ENCODE measurements around the gene LONP2. TPM values are rescaled to one million over a fixed set of nuclear protein-coding genes. Genes with fewer than 3 reads are reported as not detected.
"Not testable (repeated sequence)": the region's sequence is repeated elsewhere in the genome, so short reads cannot be mapped to it uniquely, and the experiment has no call there.

The LONP2 gene
- polyA plus RNA-seq, 4 donors, result 18.1 to 48.3 (median 27.4) TPM

DNA sequence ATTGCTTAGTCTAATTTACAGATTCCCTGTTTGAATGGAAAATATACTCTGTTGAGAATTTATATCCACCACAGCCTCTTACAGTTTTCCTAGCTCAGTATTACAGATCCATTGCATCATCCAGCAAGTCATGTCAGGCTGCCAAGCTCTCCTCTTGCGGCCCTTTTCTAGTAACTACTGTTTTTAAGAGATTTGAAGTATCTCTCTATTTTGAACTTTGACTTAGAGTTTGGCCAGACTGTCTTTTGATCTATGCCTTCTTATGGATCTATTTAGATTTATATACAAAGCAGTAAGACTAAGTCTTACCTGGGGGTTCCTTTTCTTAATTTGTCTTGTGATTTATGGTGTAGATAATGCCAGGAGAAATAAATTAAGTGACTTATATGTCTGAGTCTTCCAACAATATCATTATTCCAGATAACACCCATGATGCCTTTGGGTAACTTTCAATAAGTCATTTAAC, 56.3 kb downstream of the LONP2 start:
- Histone ChIP-seq H3K9me3 (ENCODE audit: control insufficient read depth in 2 of 2, insufficient read depth in 1 of 2, low read depth in 1 of 2, low read length in 1 of 2) (no peaks in the 10 kb centered on the region), H3K27me3 (ENCODE audit: control insufficient read depth in 3 of 3, insufficient read depth in 3 of 3, low read length in 3 of 3) (no peaks in the 10 kb centered on the region), H3K4me3 (ENCODE audit: low read depth in 1 of 3, low read length in 3 of 3) (no peak overlapping the region), H3K27ac (ENCODE audit: low read depth in 1 of 3, low read length in 2 of 3) (no peak overlapping the region), H3K36me3 (ENCODE audit: control insufficient read depth in 3 of 3, insufficient read depth in 2 of 3, low read depth in 1 of 3, low read length in 3 of 3) (peaks cover 3 to 42% (median 25%) of the 10 kb centered on the region in 3 donors), H3K4me1 (ENCODE audit: control insufficient read depth in 3 of 3, insufficient read depth in 2 of 3, low read depth in 1 of 3, low read length in 2 of 3) (no peaks in the 10 kb centered on the region)
- DNase-seq, result no peak
- WGBS, 3 donors, result 67 to 93% (median 78%) methylated on average over 1 of the region's 1 CpG
- FAIRE-seq, result no peak

- FAIRE-seq (no peak), DNase-seq (no peak)
- Histone ChIP-seq H3K9me3 (ENCODE audit: control insufficient read depth in 2 of 2, insufficient read depth in 1 of 2, low read depth in 1 of 2, low read length in 1 of 2) (peaks cover 0 to 24% of the 10 kb centered on the region in 2 donors), H3K4me1 (ENCODE audit: control insufficient read depth in 3 of 3, insufficient read depth in 2 of 3, low read depth in 1 of 3, low read length in 2 of 3) (no peaks in the 10 kb centered on the region), H3K27ac (ENCODE audit: low read depth in 1 of 3, low read length in 2 of 3) (no peak overlapping the region), H3K27me3 (ENCODE audit: control insufficient read depth in 3 of 3, insufficient read depth in 3 of 3, low read length in 3 of 3) (no peaks in the 10 kb centered on the region), H3K36me3 (ENCODE audit: control insufficient read depth in 3 of 3, insufficient read depth in 2 of 3, low read depth in 1 of 3, low read length in 3 of 3) (peaks cover 0 to 31% (median 22%) of the 10 kb centered on the region in 3 donors), H3K4me3 (ENCODE audit: low read depth in 1 of 3, low read length in 3 of 3) (no peak overlapping the region)
- 97 to 99% (median 99%) methylated on average over 7 of the region's 7 CpGs for WGBS, 3 donors
Measured at GRCh38 chr16:48308535-48308934, 64.4 kb downstream of the LONP2 start.

GRCh38 chr16:48310908-48311641, 67.0 kb downstream of the LONP2 start:
- Histone ChIP-seq H3K9me3 (ENCODE audit: control insufficient read depth in 2 of 2, insufficient read depth in 1 of 2, low read depth in 1 of 2, low read length in 1 of 2) (peaks cover 0 to 24% of the 10 kb centered on the region in 2 donors), H3K27ac (ENCODE audit: low read depth in 1 of 3, low read length in 2 of 3) (no peak overlapping the region), H3K4me3 (ENCODE audit: low read depth in 1 of 3, low read length in 3 of 3) (no peak overlapping the region), H3K4me1 (ENCODE audit: control insufficient read depth in 3 of 3, insufficient read depth in 2 of 3, low read depth in 1 of 3, low read length in 2 of 3) (no peaks in the 10 kb centered on the region), H3K36me3 (ENCODE audit: control insufficient read depth in 3 of 3, insufficient read depth in 2 of 3, low read depth in 1 of 3, low read length in 3 of 3) (peaks cover 0 to 18% (median 15%) of the 10 kb centered on the region in 3 donors), H3K27me3 (ENCODE audit: control insufficient read depth in 3 of 3, insufficient read depth in 3 of 3, low read length in 3 of 3) (no peaks in the 10 kb centered on the region)
- FAIRE-seq (no peak), DNase-seq (no peak)
- 96 to 99% (median 97%) methylated on average over 4 of the region's 4 CpGs for WGBS, 3 donors

GRCh38 chr16:48313905-48314304, 69.8 kb downstream of the LONP2 start:
- H3K4me3 ChIP-seq (ENCODE audit: low read depth in 1 of 3, low read length in 3 of 3); DNase-seq; H3K4me1 ChIP-seq (ENCODE audit: control insufficient read depth in 3 of 3, insufficient read depth in 2 of 3, low read depth in 1 of 3, low read length in 2 of 3); FAIRE-seq; H3K27me3 ChIP-seq (ENCODE audit: control insufficient read depth in 3 of 3, insufficient read depth in 3 of 3, low read length in 3 of 3); H3K27ac ChIP-seq (ENCODE audit: low read depth in 1 of 3, low read length in 2 of 3): not testable (repeated sequence)
- H3K9me3 ChIP-seq (ENCODE audit: control insufficient read depth in 2 of 2, insufficient read depth in 1 of 2, low read depth in 1 of 2, low read length in 1 of 2), result peaks cover 0 to 18% of the 10 kb centered on the region in 2 donors
- WGBS, 3 donors, result 96 to 99% (median 98%) methylated on average over 3 of the region's 3 CpGs
- H3K36me3 ChIP-seq (ENCODE audit: control insufficient read depth in 3 of 3, insufficient read depth in 2 of 3, low read depth in 1 of 3, low read length in 3 of 3), result peaks cover 0 to 17% (median 8%) of the 10 kb centered on the region in 3 donors

DNA sequence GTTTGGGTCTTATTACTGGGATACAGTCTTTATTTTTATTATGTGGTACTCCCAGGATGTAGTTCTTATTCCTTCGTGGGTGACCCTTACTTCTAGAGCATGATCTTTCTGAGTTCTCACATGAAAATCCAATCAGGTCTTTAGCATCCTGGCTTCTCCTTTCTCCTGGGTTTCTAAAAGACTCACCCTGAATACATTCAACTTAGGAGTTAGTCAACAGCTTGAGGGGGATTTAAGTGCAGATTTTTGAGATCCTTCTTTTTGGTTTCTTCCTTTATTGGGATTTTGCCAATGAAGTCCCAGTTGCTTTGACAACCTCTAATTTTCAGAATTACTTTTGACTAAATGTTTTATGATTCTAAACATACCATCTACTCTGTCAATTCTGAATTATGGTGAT, 72.9 kb downstream of the LONP2 start:
- peaks cover 0 to 3% (median 0%) of the 10 kb centered on the region in 3 donors for H3K4me1 ChIP-seq (ENCODE audit: control insufficient read depth in 3 of 3, insufficient read depth in 2 of 3, low read depth in 1 of 3, low read length in 2 of 3)
- FAIRE-seq (no peak), DNase-seq (no peak)
- WGBS, 3 donors, result 92 to 94% (median 94%) methylated on average over 1 of the region's 1 CpG
- no peaks in the 10 kb centered on the region for H3K27me3 ChIP-seq (ENCODE audit: control insufficient read depth in 3 of 3, insufficient read depth in 3 of 3, low read length in 3 of 3)
- no peak overlapping the region for H3K27ac ChIP-seq (ENCODE audit: low read depth in 1 of 3, low read length in 2 of 3)
- peaks cover 0 to 15% (median 8%) of the 10 kb centered on the region in 3 donors for H3K36me3 ChIP-seq (ENCODE audit: control insufficient read depth in 3 of 3, insufficient read depth in 2 of 3, low read depth in 1 of 3, low read length in 3 of 3)
- H3K9me3 ChIP-seq (ENCODE audit: control insufficient read depth in 2 of 2, insufficient read depth in 1 of 2, low read depth in 1 of 2, low read length in 1 of 2), result peaks cover 0 to 5% of the 10 kb centered on the region in 2 donors
- H3K4me3 ChIP-seq (ENCODE audit: low read depth in 1 of 3, low read length in 3 of 3), result no peak overlapping the region

DNA sequence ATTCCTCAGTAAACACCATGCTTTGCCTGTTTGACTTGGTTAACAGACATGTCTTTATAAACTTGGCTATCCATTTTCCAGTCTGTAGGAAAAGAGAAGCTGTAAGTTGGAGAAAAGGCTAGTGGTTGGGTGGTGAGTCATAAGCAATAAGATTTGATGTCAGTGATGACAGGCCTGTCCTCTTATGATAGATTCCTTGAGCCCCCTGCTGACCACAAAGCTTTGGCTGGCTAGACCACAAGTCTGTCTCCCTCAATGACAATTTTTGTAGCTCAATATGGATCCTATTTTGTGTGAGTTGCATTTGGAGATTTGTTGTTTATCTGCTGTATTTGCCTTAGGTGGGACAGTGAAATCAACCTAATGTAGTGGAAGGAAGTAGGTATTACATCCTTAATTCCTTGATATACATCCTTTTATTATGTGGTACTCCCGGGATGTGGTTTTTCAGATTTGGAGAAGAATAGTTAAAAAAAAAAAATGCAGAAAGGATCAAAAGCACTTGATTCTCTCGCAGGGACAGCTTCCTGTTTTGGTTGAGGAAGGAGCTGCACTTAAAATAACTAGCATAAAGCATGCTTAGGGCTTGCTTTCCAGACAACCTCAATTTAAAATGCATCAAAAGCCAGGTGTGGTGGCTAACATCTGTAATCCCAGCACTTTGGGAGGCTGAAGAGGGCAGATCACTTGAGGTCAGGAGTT, 73.7 kb downstream of the LONP2 start:
- Histone ChIP-seq H3K27me3 (ENCODE audit: control insufficient read depth in 3 of 3, insufficient read depth in 3 of 3, low read length in 3 of 3) (no peaks in the 10 kb centered on the region), H3K36me3 (ENCODE audit: control insufficient read depth in 3 of 3, insufficient read depth in 2 of 3, low read depth in 1 of 3, low read length in 3 of 3) (peaks cover 0 to 11% (median 5%) of the 10 kb centered on the region in 3 donors), H3K27ac (ENCODE audit: low read depth in 1 of 3, low read length in 2 of 3) (no peak overlapping the region), H3K4me1 (ENCODE audit: control insufficient read depth in 3 of 3, insufficient read depth in 2 of 3, low read depth in 1 of 3, low read length in 2 of 3) (peaks cover 0 to 3% (median 0%) of the 10 kb centered on the region in 3 donors), H3K9me3 (ENCODE audit: control insufficient read depth in 2 of 2, insufficient read depth in 1 of 2, low read depth in 1 of 2, low read length in 1 of 2) (no peaks in the 10 kb centered on the region), H3K4me3 (ENCODE audit: low read depth in 1 of 3, low read length in 3 of 3) (no peak overlapping the region)
- FAIRE-seq (no peak), DNase-seq (no peak)
- WGBS, 3 donors, result 53 to 88% (median 61%) methylated on average over 2 of the region's 2 CpGs

GRCh38 chr16:48318630-48319029, 74.5 kb downstream of the LONP2 start:
- no peaks in the 10 kb centered on the region for H3K9me3 ChIP-seq (ENCODE audit: control insufficient read depth in 2 of 2, insufficient read depth in 1 of 2, low read depth in 1 of 2, low read length in 1 of 2)
- FAIRE-seq, result no peak
- H3K4me1 ChIP-seq (ENCODE audit: control insufficient read depth in 3 of 3, insufficient read depth in 2 of 3, low read depth in 1 of 3, low read length in 2 of 3), result peaks cover 0 to 3% (median 0%) of the 10 kb centered on the region in 3 donors
- DNase-seq, result peak in 1 of 2 donors; percentile 17
- WGBS, 3 donors, result 42 to 86% (median 73%) methylated on average over 4 of the region's 4 CpGs
- H3K27me3 ChIP-seq (ENCODE audit: control insufficient read depth in 3 of 3, insufficient read depth in 3 of 3, low read length in 3 of 3), result no peaks in the 10 kb centered on the region
- H3K36me3 ChIP-seq (ENCODE audit: control insufficient read depth in 3 of 3, insufficient read depth in 2 of 3, low read depth in 1 of 3, low read length in 3 of 3), result peaks cover 0 to 10% (median 5%) of the 10 kb centered on the region in 3 donors
- no peak overlapping the region for H3K4me3 ChIP-seq (ENCODE audit: low read depth in 1 of 3, low read length in 3 of 3)
- peak overlapping the region in 1 of 3 donors; percentile 48 for H3K27ac ChIP-seq (ENCODE audit: low read depth in 1 of 3, low read length in 2 of 3)

DNA sequence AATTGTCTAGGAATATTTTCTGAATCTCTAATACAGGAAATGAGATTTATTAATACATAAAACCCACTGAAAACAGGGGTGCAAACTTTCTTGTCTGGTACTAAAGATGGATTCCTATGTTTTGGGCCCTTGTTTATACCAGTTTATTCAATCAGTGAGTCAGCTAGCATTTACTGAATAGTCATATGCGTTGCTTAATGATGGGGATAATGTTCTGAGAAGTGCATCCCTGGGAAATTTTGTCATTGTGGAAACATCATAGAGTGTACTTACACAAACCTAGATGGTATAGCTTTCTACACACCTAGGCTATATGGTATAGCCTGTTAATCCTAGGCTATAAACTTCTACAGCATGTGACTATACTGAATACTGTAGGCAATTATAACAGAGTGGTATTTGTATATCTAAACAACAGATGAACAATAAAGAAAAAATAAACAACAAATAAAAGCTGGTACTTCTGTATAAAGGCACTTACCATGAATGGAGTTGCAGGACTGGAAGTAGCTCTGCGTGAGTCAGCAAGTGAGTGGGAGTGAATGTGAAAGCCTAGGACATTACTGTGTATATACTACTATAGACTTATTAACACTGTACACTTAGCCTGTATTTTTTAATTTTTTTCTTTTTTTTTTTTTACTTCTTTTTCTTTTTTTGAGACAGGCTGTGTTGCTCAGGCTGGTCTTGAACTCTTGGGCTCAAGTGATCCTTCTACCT, 77.4 kb downstream of the LONP2 start:
- WGBS, 3 donors, result 75 to 81% (median 77%) methylated on average over 2 of the region's 2 CpGs

More for the DNA sequence above, 77.4 kb downstream of the LONP2 start:
- Histone ChIP-seq H3K4me1 (ENCODE audit: control insufficient read depth in 3 of 3, insufficient read depth in 2 of 3, low read depth in 1 of 3, low read length in 2 of 3) (peaks cover 0 to 3% (median 0%) of the 10 kb centered on the region in 3 donors), H3K36me3 (ENCODE audit: control insufficient read depth in 3 of 3, insufficient read depth in 2 of 3, low read depth in 1 of 3, low read length in 3 of 3) (peaks cover 0 to 13% (median 4%) of the 10 kb centered on the region in 3 donors), H3K27me3 (ENCODE audit: control insufficient read depth in 3 of 3, insufficient read depth in 3 of 3, low read length in 3 of 3) (no peaks in the 10 kb centered on the region), H3K9me3 (ENCODE audit: control insufficient read depth in 2 of 2, insufficient read depth in 1 of 2, low read depth in 1 of 2, low read length in 1 of 2) (no peaks in the 10 kb centered on the region), H3K27ac (ENCODE audit: low read depth in 1 of 3, low read length in 2 of 3) (no peak overlapping the region), H3K4me3 (ENCODE audit: low read depth in 1 of 3, low read length in 3 of 3) (no peak overlapping the region)
- FAIRE-seq, result no peak
- DNase-seq, result no peak
